ENCODE measurements around the gene PKIB.
"Not testable (repeated sequence)": the region's sequence is repeated elsewhere in the genome, so short reads cannot be mapped to it uniquely, and the experiment has no call there.

DNA sequence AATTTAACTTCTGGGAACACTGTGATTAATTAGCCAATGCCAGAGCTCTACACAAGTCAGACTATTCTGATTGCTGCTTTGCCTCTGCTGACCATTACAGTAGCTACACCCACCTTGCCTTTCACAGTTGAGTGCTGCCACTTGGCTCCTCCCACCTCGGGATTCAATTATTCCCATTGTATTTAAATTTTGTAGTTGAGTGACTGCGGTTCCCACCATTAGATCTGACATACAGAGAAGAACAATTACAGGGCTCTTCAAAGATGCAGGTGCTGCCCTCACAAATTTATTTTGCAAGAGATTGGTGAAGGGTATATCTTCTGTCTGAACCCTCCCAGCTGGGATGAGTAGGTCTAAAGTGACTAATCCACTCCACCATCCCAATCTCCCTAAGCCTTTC is 11.9 kb upstream of the PKIB start:
- TF ChIP-seq, protein P1, sequence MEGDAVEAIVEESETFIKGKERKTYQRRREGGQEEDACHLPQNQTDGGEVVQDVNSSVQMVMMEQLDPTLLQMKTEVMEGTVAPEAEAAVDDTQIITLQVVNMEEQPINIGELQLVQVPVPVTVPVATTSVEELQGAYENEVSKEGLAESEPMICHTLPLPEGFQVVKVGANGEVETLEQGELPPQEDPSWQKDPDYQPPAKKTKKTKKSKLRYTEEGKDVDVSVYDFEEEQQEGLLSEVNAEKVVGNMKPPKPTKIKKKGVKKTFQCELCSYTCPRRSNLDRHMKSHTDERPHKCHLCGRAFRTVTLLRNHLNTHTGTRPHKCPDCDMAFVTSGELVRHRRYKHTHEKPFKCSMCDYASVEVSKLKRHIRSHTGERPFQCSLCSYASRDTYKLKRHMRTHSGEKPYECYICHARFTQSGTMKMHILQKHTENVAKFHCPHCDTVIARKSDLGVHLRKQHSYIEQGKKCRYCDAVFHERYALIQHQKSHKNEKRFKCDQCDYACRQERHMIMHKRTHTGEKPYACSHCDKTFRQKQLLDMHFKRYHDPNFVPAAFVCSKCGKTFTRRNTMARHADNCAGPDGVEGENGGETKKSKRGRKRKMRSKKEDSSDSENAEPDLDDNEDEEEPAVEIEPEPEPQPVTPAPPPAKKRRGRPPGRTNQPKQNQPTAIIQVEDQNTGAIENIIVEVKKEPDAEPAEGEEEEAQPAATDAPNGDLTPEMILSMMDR (IDR thresholded peaks at IDR 0.05) = not testable (repeated sequence)
- TF ChIP-seq POLR2A (IDR thresholded peaks at IDR 0.05) = not testable (repeated sequence)

All from testis (tissue), 2 donors.